ENCODE results near the gene WDR90. TPM values are rescaled to one million over a fixed set of nuclear protein-coding genes. Genes with fewer than 3 reads are reported as not detected.

Gene WDR90
- total RNA-seq = 14.6 and 22.6 TPM in 2 replicates

GRCh38 chr16:648781-649589 lies at the start of gene WDR90:
Gene WDR90 (plus strand): TSS chr16:649365. CDS start chr16:649417, 52 bp downstream.

GRCh38 chr16:630815-631405 lies 18.3 kb upstream of the WDR90 start, which contains the start of gene WFIKKN1:
Gene WFIKKN1 (plus strand): TSS chr16:630985. CDS start chr16:631254, 269 bp downstream.

GRCh38 chr16:636206-637080 lies 12.7 kb upstream of the WDR90 start, which contains the start of gene METTL26:
Gene METTL26 (minus strand): TSS chr16:636305. CDS start chr16:636290, 15 bp downstream.

GRCh38 chr16:641326-642188 lies 7.6 kb upstream of the WDR90 start, which contains the start of gene MCRIP2:
Gene MCRIP2 (plus strand): TSS chr16:641828. CDS start chr16:641992, 164 bp downstream.

GRCh38 chr16:667780-668518 lies 18.8 kb downstream of the WDR90 start, which contains the start of gene RHOT2:
Gene RHOT2 (plus strand): TSS chr16:668132. CDS start chr16:668200, 68 bp downstream.

GRCh38 chr16:674968-675883 lies 26.1 kb downstream of the WDR90 start, which contains the start of gene RHBDL1:
Gene RHBDL1 (plus strand): TSS chr16:675671. CDS start chr16:675791, 120 bp downstream.

GRCh38 chr16:679814-680624 lies 30.9 kb downstream of the WDR90 start, which contains the start of gene STUB1:
Gene STUB1 (plus strand): TSS chr16:680410. CDS start chr16:680526, 116 bp downstream.

GRCh38 chr16:684071-684794 lies 35.1 kb downstream of the WDR90 start, which contains the start of gene JMJD8:
Gene JMJD8 (minus strand): TSS chr16:684334. CDS start chr16:684319, 15 bp downstream.

GRCh38 chr16:705431-706188 lies 56.4 kb downstream of the WDR90 start, which contains the start of gene FBXL16:
Gene FBXL16 (minus strand): TSS chr16:705801. CDS start chr16:697405, 8,396 bp downstream.

GRCh38 chr16:714558-715476 lies 65.7 kb downstream of the WDR90 start, which contains the start of gene METRN:
Gene METRN (plus strand): TSS chr16:715118. CDS start chr16:715290, 172 bp downstream.

Other genes with a start within 250 kb of the WDR90 start
- 14.4 and 15.9 TPM in 2 replicates for gene DECR2, start 247.5 kb upstream of the WDR90 start, total RNA-seq
- 18.4 and 23.0 TPM in 2 replicates for gene RAB11FIP3, start 223.7 kb upstream of the WDR90 start, total RNA-seq
- 41.7 and 58.5 TPM in 2 replicates for gene CAPN15, start 121.7 kb upstream of the WDR90 start, total RNA-seq
- 0.11 TPM in 1 of 2 replicates, not detected in the other for gene PRR35, start 89.0 kb upstream of the WDR90 start, total RNA-seq
- 1.8 and 2.0 TPM in 2 replicates for gene NHLRC4, start 82.4 kb upstream of the WDR90 start, total RNA-seq
- gene PIGQ, start 79.4 kb upstream of the WDR90 start, total RNA-seq = 27.9 and 35.5 TPM in 2 replicates
- 15.1 and 18.0 TPM in 2 replicates for gene RAB40C, start 59.3 kb upstream of the WDR90 start, total RNA-seq
- 0.25 and 0.33 TPM in 2 replicates for gene WFIKKN1, start 18.4 kb upstream of the WDR90 start, total RNA-seq
- gene METTL26, start 13.1 kb upstream of the WDR90 start, total RNA-seq = 69.9 and 100 TPM in 2 replicates
- 12.2 and 17.4 TPM in 2 replicates for gene MCRIP2, start 7.5 kb upstream of the WDR90 start, total RNA-seq
- 46.5 and 57.7 TPM in 2 replicates for gene RHOT2, start 18.8 kb downstream of the WDR90 start, total RNA-seq
- 2.9 and 5.9 TPM in 2 replicates for gene RHBDL1, start 26.3 kb downstream of the WDR90 start, total RNA-seq
- gene STUB1, start 31.0 kb downstream of the WDR90 start, total RNA-seq = 135 and 164 TPM in 2 replicates
- gene JMJD8, start 35.0 kb downstream of the WDR90 start, total RNA-seq = 26.1 and 34.5 TPM in 2 replicates
- gene WDR24, start 41.0 kb downstream of the WDR90 start, total RNA-seq = 5.5 and 6.2 TPM in 2 replicates
- gene FBXL16, start 56.4 kb downstream of the WDR90 start, total RNA-seq = 0.37 and 0.44 TPM in 2 replicates
- gene METRN, start 65.8 kb downstream of the WDR90 start, total RNA-seq = 47.1 and 79.5 TPM in 2 replicates
- gene ANTKMT, start 71.8 kb downstream of the WDR90 start, total RNA-seq = 42.5 and 43.4 TPM in 2 replicates
- 4.2 and 4.8 TPM in 2 replicates for gene CCDC78, start 77.1 kb downstream of the WDR90 start, total RNA-seq
- gene HAGHL, start 77.7 kb downstream of the WDR90 start, total RNA-seq = 21.7 and 29.0 TPM in 2 replicates
- gene CIAO3, start 91.6 kb downstream of the WDR90 start, total RNA-seq = 35.2 and 35.3 TPM in 2 replicates
- gene MSLN, start 111.4 kb downstream of the WDR90 start, total RNA-seq = under 0.01 and 0.12 TPM in 2 replicates
- gene RPUSD1, start 139.0 kb downstream of the WDR90 start, total RNA-seq = 20.6 and 26.0 TPM in 2 replicates
- gene CHTF18, start 139.3 kb downstream of the WDR90 start, total RNA-seq = 13.5 and 36.5 TPM in 2 replicates
- not detected in 2 replicates for gene GNG13, start 151.4 kb downstream of the WDR90 start, total RNA-seq

Data from uterine smooth muscle cell (primary cell).